H1 (cell line): ENCODE results near the gene CRAT. TPM values are rescaled to one million over a fixed set of nuclear protein-coding genes. Genes with fewer than 3 reads are reported as not detected.

Experiments used
- CTCF ChIA-PET: fragments of 300-600 bp; sonication (Branson Sonifier 250); formaldehyde crosslinking; loops from one replicate; lab custom pipeline; 2021; ENCODE audit not compliant: partially characterized antibody; lab: Charles Lee
- POLR2A ChIA-PET: fragments of 300-600 bp; sonication (Branson Sonifier 250); formaldehyde crosslinking; loops from one replicate; lab custom pipeline; 2021; ENCODE audit warnings: inconsistent platforms; ENCODE audit not compliant: partially characterized antibody; lab: Charles Lee
- DNase-seq, 2 experiments: peaks; one replicate each; pipeline versions ENCODE4 v3.0.0 to v3.0.0-alpha.2; 2010 to 2022; ENCODE audit warnings: low spot score in 2 of 2, low read depth in 1 of 2, mixed read lengths in 1 of 2
- FAIRE-seq: peaks from 2 replicates; lab custom pipeline; 2011; peaks lifted over from hg19 to GRCh38; lab: Jason Lieb, UNC
- H2AFZ ChIP-seq: 2 replicates; pipeline ENCODE4 v1.8.1; 2012; ENCODE audit warnings: low read length, inconsistent platforms
- H2AK5ac ChIP-seq: 2 replicates; pipeline ENCODE4 v1.6.1; 2013; ENCODE audit warnings: low read depth, low read length
- H2BK120ac ChIP-seq: replicated peaks from 2 replicates; pipeline ENCODE3; 2013; ENCODE audit warnings: low read depth, low read length, inconsistent platforms
- H2BK12ac ChIP-seq: 2 replicates; pipeline ENCODE4 v1.6.1; 2013; ENCODE audit warnings: low read depth, low read length
- H2BK15ac ChIP-seq: 2 replicates; pipeline ENCODE4 v1.6.1; 2013; ENCODE audit warnings: low read length
- H2BK20ac ChIP-seq: 2 replicates; pipeline ENCODE4 v1.6.1; 2013; ENCODE audit warnings: low read length
- H2BK5ac ChIP-seq: 2 replicates; pipeline ENCODE4 v1.6.1; 2013; ENCODE audit warnings: low read depth, low read length
- H3K14ac ChIP-seq: 2 replicates; pipeline ENCODE4 v1.6.1; 2013; ENCODE audit warnings: inconsistent platforms; ENCODE audit not compliant: insufficient read length
- H3K18ac ChIP-seq: 2 replicates; pipeline ENCODE4 v1.6.1; 2013; ENCODE audit warnings: low read length; ENCODE audit errors: extremely low read depth
- H3K23ac ChIP-seq: 2 replicates; pipeline ENCODE4 v1.6.1; 2013; ENCODE audit warnings: inconsistent platforms; ENCODE audit not compliant: insufficient read length
- H3K23me2 ChIP-seq: 2 replicates; pipeline ENCODE4 v1.6.1; 2013; ENCODE audit warnings: low read depth, low read length
- H3K27ac ChIP-seq: 2 replicates; pipeline ENCODE4 v1.6.1; 2011; ENCODE audit warnings: low read depth, low read length, inconsistent platforms
- H3K27me3 ChIP-seq, 4 experiments: replicated peaks in 1 of 4; 1 replicate in 1 of 4; 2 replicates in 3 of 4; pipeline versions ENCODE4 v1.6.1 to v1.8.1; 2011 to 2013; ENCODE audit warnings: low read length in 3 of 4, mild to moderate bottlenecking in 3 of 4, inconsistent platforms in 2 of 4, mixed read lengths in 2 of 4, moderate library complexity in 1 of 4; ENCODE audit not compliant: control insufficient read depth in 3 of 4, insufficient read depth in 3 of 4; ENCODE audit errors: extremely low read depth in 1 of 4
- H3K36me3 ChIP-seq, 4 experiments: 2 replicates each; pipeline versions ENCODE4 v1.6.1 to v1.8.1; 2011 to 2013; ENCODE audit warnings: mild to moderate bottlenecking in 4 of 4, low read length in 3 of 4, moderate library complexity in 2 of 4, control low read depth in 1 of 4, inconsistent platforms in 1 of 4; ENCODE audit not compliant: insufficient read depth in 4 of 4, control insufficient read depth in 2 of 4
- H3K4ac ChIP-seq: replicated peaks from 2 replicates; pipeline ENCODE3; 2013; ENCODE audit warnings: low read length, low read depth, mixed read lengths, inconsistent platforms; ENCODE audit not compliant: insufficient read length
- H3K4me1 ChIP-seq, 4 experiments: replicated peaks in 1 of 4; 1 replicate in 1 of 4; 2 replicates in 3 of 4; pipeline versions ENCODE4 v1.6.1 to v1.8.1; 2011 to 2013; ENCODE audit warnings: low read length in 3 of 4, inconsistent platforms in 2 of 4, mixed read lengths in 1 of 4; ENCODE audit not compliant: insufficient read depth in 4 of 4, control insufficient read depth in 3 of 4
- H3K4me2 ChIP-seq, 2 experiments: 2 replicates each; pipeline versions ENCODE4 v1.6.1 to v1.8.1; 2011 to 2013; ENCODE audit warnings: low read depth in 2 of 2, low read length in 2 of 2, control low read depth in 1 of 2, inconsistent platforms in 1 of 2, mild to moderate bottlenecking in 1 of 2; ENCODE audit not compliant: insufficient read depth in 1 of 2
- H3K4me3 ChIP-seq, 4 experiments: fragments of 200-600, 300-600 bp in 1 of 4; sonication (generic), shearing (Covaris generic), sonication (Bioruptor Twin) in 1 of 4; 2 replicates each; pipeline versions ENCODE4 v1.5.1 to v1.8.1; 2011 to 2016; ENCODE audit warnings: low read length in 4 of 4, low read depth in 3 of 4, control low read depth in 2 of 4, inconsistent platforms in 2 of 4, mild to moderate bottlenecking in 2 of 4, mixed read lengths in 1 of 4, moderate library complexity in 1 of 4; ENCODE audit not compliant: insufficient read depth in 2 of 4; ENCODE audit errors: extremely low read depth in 1 of 4
- H3K56ac ChIP-seq: replicated peaks from 2 replicates; pipeline ENCODE3; 2013; ENCODE audit warnings: low read depth, mild to moderate bottlenecking, mixed read lengths, low read length, inconsistent platforms; ENCODE audit not compliant: insufficient read length
- H3K79me1 ChIP-seq: 2 replicates; pipeline ENCODE4 v1.6.1; 2013; ENCODE audit warnings: low read depth, low read length, control low read depth
- H3K79me2 ChIP-seq, 2 experiments: 2 replicates each; pipeline versions ENCODE4 v1.6.1 to v1.8.1; 2012 to 2013; ENCODE audit warnings: low read length in 2 of 2, mild to moderate bottlenecking in 2 of 2, inconsistent platforms in 1 of 2; ENCODE audit not compliant: insufficient read depth in 2 of 2, control insufficient read depth in 1 of 2
- H3K9ac ChIP-seq, 4 experiments: replicated peaks in 1 of 4; 1 replicate in 1 of 4; 2 replicates in 3 of 4; pipeline versions ENCODE4 v1.6.1 to v1.8.1; 2011 to 2013; ENCODE audit warnings: low read depth in 3 of 4, low read length in 3 of 4, control low read depth in 2 of 4, mild to moderate bottlenecking in 2 of 4, moderate library complexity in 2 of 4, inconsistent platforms in 1 of 4; ENCODE audit errors: extremely low read depth in 1 of 4
- H3K9me3 ChIP-seq, 2 experiments: 2 replicates each; pipeline versions ENCODE4 v1.6.1 to v1.8.1; 2012 to 2013; ENCODE audit warnings: mild to moderate bottlenecking in 2 of 2, moderate library complexity in 2 of 2, control low read depth in 1 of 2, inconsistent platforms in 1 of 2, low read depth in 1 of 2, low read length in 1 of 2, mixed read lengths in 1 of 2; ENCODE audit not compliant: insufficient read depth in 2 of 2
- H4K20me1 ChIP-seq, 2 experiments: replicated peaks in 1 of 2; 2 replicates each; pipeline versions ENCODE3 to v1.8.1; 2011 to 2013; ENCODE audit warnings: inconsistent platforms in 2 of 2, low read length in 2 of 2, mild to moderate bottlenecking in 1 of 2; ENCODE audit not compliant: insufficient read depth in 2 of 2, control insufficient read depth in 1 of 2
- H4K5ac ChIP-seq: 2 replicates; pipeline ENCODE4 v1.6.1; 2013; ENCODE audit warnings: low read length, low read depth, mixed read lengths, inconsistent platforms; ENCODE audit not compliant: insufficient read length
- H4K8ac ChIP-seq: 2 replicates; pipeline ENCODE4 v1.8.0; 2013; ENCODE audit warnings: mild to moderate bottlenecking, moderate library complexity, low read length, inconsistent platforms; ENCODE audit not compliant: insufficient read depth; ENCODE audit errors: extremely low read depth
- H4K91ac ChIP-seq: replicated peaks from 2 replicates; pipeline ENCODE3; 2013; ENCODE audit warnings: low read length, mixed read lengths, inconsistent platforms; ENCODE audit not compliant: insufficient read length
- ASH2L ChIP-seq: fragments of 200-600, 300-600 bp; sonication (generic); IDR thresholded peaks from one replicate; pipeline ENCODE4 v1.7.1; 2017; ENCODE audit warnings: low read length
- BCL11A ChIP-seq, 2 experiments: IDR thresholded peaks; one replicate each; pipeline ENCODE4 v1.6.1; 2011; ENCODE audit warnings: low read depth in 2 of 2, low read length in 2 of 2, mild to moderate bottlenecking in 2 of 2
- CHD2 ChIP-seq: IDR thresholded peaks from 2 replicates; pipeline ENCODE4 v1.6.1; 2012; ENCODE audit warnings: low read length, improper control_type of control experiment
- EP300 ChIP-seq, 2 experiments: IDR thresholded peaks; 1 replicate in 1 of 2; 2 replicates in 1 of 2; pipeline ENCODE4 v1.6.1; 2011 to 2012; ENCODE audit warnings: low read depth in 2 of 2, low read length in 2 of 2, mild to moderate bottlenecking in 2 of 2, borderline replicate concordance in 1 of 2, inconsistent platforms in 1 of 2, moderate library complexity in 1 of 2
- GTF2F1 ChIP-seq: IDR thresholded peaks from 2 replicates; pipeline ENCODE4 v1.6.1; 2012; ENCODE audit warnings: low read depth, low read length, improper control_type of control experiment, borderline replicate concordance
- HDAC6 ChIP-seq: IDR thresholded peaks from one replicate; pipeline ENCODE4 v1.7.1; 2012; ENCODE audit warnings: low read depth, mild to moderate bottlenecking, inconsistent platforms, low read length, moderate library complexity
- JUN ChIP-seq: IDR thresholded peaks from 2 replicates; pipeline ENCODE4 v1.6.1; 2011; ENCODE audit warnings: low read depth, mild to moderate bottlenecking, improper control_type of control experiment, low read length
- JUND ChIP-seq: IDR thresholded peaks from 2 replicates; pipeline ENCODE4 v1.6.1; 2011; ENCODE audit warnings: mild to moderate bottlenecking, improper control_type of control experiment, low read length
- POLR2A ChIP-seq, 2 experiments: IDR thresholded peaks; 1 replicate in 1 of 2; 2 replicates in 1 of 2; pipeline ENCODE4 v1.6.1; 2011; ENCODE audit warnings: low read depth in 2 of 2, low read length in 2 of 2, mild to moderate bottlenecking in 2 of 2; ENCODE audit errors: control extremely low read depth in 1 of 2
- SP1 ChIP-seq: IDR thresholded peaks from 2 replicates; pipeline ENCODE4 v1.6.1; 2011; ENCODE audit warnings: low read depth, low read length
- TAF7 ChIP-seq: optimal IDR thresholded peaks from 2 replicates; pipeline ENCODE3; 2011; ENCODE audit warnings: low read depth, mild to moderate bottlenecking, inconsistent platforms, low read length, moderate library complexity, borderline replicate concordance
- TBP ChIP-seq: IDR thresholded peaks from 2 replicates; pipeline ENCODE4 v1.6.1; 2011; ENCODE audit warnings: low read depth, low read length, improper control_type of control experiment
- YY1 ChIP-seq: IDR thresholded peaks from 2 replicates; pipeline ENCODE4 v1.6.1; 2011; ENCODE audit warnings: low read depth, mild to moderate bottlenecking, low read length
- WGBS, 2 experiments: shearing (Covaris generic) in 1 of 2; methylation state at CpG; one replicate each; pipeline versions ENCODE4 v1.1.6 to v1.1.7; 2013 to 2015; ENCODE audit warnings: low lambda C conversion rate in 2 of 2, mixed read lengths in 2 of 2, inconsistent platforms in 1 of 2, low coverage in 1 of 2, missing lambda C conversion rate in 1 of 2; ENCODE audit not compliant: insufficient replicate concordance in 2 of 2, insufficient coverage in 1 of 2, insufficient read length in 1 of 2; ENCODE audit errors: extremely low coverage in 1 of 2, missing lambda C conversion rate in 1 of 2; 5-methylcytosine and 5-hydroxymethylcytosine counted together
- polyA plus RNA-seq, 7 experiments: library from polyadenylated mRNA; depleted of rRNA in 3 of 7; stranded (reverse) in 5 of 7; unstranded in 2 of 7; fragments of >200 nt in 5 of 7; fragments of 200-250 nt in 2 of 7; gene quantifications; 1 replicate in 5 of 7; 2 replicates in 1 of 7; 4 replicates in 1 of 7; pipeline versions ENCODE4 v1.2.1 to v1.2.3, GENCODE V29; 2011 to 2013; ENCODE audit warnings: missing spikeins in 2 of 7, mixed read lengths in 2 of 7
- total RNA-seq: library from RNA; stranded (reverse); fragmentation: NEBNext Ultra II Directional; extraction: Animal tissue kit (Norgen Biotek cat#: 25700); gene quantifications from 2 replicates; pipeline ENCODE4 v1.2.1, GENCODE V29; 2021

Gene CRAT
- total and polyA plus RNA-seq, 2 of the 8 experiments (the other 6 are each of a cell fraction or from before 2014, with no cell fraction given) = 8.2 to 17.3 TPM

DNA sequence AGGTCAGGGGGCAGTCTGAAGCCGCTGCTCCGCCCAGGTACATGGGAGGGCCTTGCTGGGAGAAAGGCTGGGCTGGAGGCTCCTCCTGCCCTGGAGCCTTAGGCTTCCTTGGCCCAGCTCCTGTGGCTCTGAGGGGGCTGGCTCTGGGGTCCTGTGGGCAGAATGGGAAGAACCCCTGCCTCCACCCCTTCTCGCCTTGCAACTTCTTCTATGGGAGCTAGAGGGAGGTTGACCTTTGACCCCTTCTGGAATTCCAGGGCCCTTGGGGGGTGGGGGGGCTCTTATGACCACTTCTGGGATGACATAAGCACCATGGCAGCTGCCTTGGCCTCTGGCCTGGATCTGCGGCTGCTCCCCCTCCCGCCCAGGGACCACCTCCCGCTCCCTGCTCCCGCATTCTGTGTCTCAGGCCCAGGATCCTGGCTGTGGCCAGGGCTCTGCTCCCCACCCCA, 35.3 kb upstream of the CRAT start:
- WGBS, 2 experiments = 54% methylated on average over 7 of the region's 7 CpGs; no CpG with 5 or more reads in 1 of the 2 experiments
- Histone ChIP-seq H3K56ac (no peak overlapping the region), H3K23ac (no peak overlapping the region), H3K23me2 (no peaks in the 10 kb centered on the region), H2AFZ (no peak overlapping the region), H3K4ac (no peak overlapping the region), H4K91ac (no peak overlapping the region), H2AK5ac (no peak overlapping the region; the same call in 1 of the 2 replicates), H2BK20ac (0 out of 2 replicates have a peak overlapping the region, but pooled peaks have one; percentile 43), H4K20me1 (peaks cover 2 to 14% of the 10 kb centered on the region in 2 experiments), H2BK5ac (peak overlapping the region; percentile 95; the same call in 1 of the 2 replicates), H2BK12ac (0 out of 2 replicates have a peak overlapping the region, but pooled peaks have one; percentile 55), H3K4me1 (peaks cover 32 to 46% (median 37%) of the 10 kb centered on the region in 4 experiments), H3K4me2 (peak overlapping the region; percentile 18 to 19; a peak in 3 of 4 replicates), H4K5ac (no peak overlapping the region), H3K4me3 (peak overlapping the region in 1 of 4 experiments; percentile 23; a peak in 1 of 8 replicates), H3K27me3 (no peaks in the 10 kb centered on the region), H2BK15ac (peak overlapping the region; percentile 88; the same call in 1 of the 2 replicates), H3K14ac (no peak overlapping the region), H3K36me3 (peaks cover 0 to 22% (median 6%) of the 10 kb centered on the region in 4 experiments; a peak in 4 of 8 replicates), H3K18ac (peak overlapping the region; percentile 81), H3K27ac (peak overlapping the region; percentile 60; the same call in 1 of the 2 replicates), H3K79me2 (peaks cover 2 to 11% of the 10 kb centered on the region in 2 experiments; a peak in 2 of 4 replicates), H4K8ac (no peak overlapping the region), H3K9ac (peak overlapping the region in 2 of 4 experiments; percentile 20 to 44; a peak in 4 of 7 replicates), H3K9me3 (no peaks in the 10 kb centered on the region), H2BK120ac (no peak overlapping the region), H3K79me1 (peaks cover 16% of the 10 kb centered on the region)
- CTCF ChIA-PET = interaction anchor here (0.5 to 36.8 kb wide), 13 partner anchors 9 to 932 kb away, joined by 3 to 831 read pairs (median 3); partner anchors contain the start of genes C9orf50 and IER5L
- FAIRE-seq (peak; percentile 55), DNase-seq (peak; percentile 69 to 91)
- POLR2A ChIA-PET = interaction anchor here (1.0 to 3.5 kb wide), 12 partner anchors 8 to 32 kb away, joined by 3 to 14 read pairs (median 4); partner anchors contain the start of gene IER5L
- TF ChIP-seq BCL11A (IDR thresholded peaks at IDR 0.05; ENCODE audit: low read depth in 2 of 2, low read length in 2 of 2) = no peak
- TF ChIP-seq POLR2A (IDR thresholded peaks at IDR 0.05; ENCODE audit: control extremely low read depth in 1 of 2, low read depth in 2 of 2, low read length in 2 of 2) = peak in 1 of 2 experiments; percentile 50; a peak in 1 of 3 replicates
- TF ChIP-seq GTF2F1 = no peak
- TF ChIP-seq ASH2L = peak; percentile 51
- TF ChIP-seq JUN = peak; percentile 80; the same call in 1 of the 2 replicates
- TF ChIP-seq TAF7 = no peak
- peak; percentile 71 for TF ChIP-seq SP1
- peak; percentile 9; the same call in 1 of the 2 replicates for TF ChIP-seq TBP
- TF ChIP-seq HDAC6 = no peak
- peak; percentile 63; the same call in 1 of the 2 replicates for TF ChIP-seq YY1
- peak; percentile 55; the same call in 1 of the 2 replicates for TF ChIP-seq CHD2
- peak; percentile 86 for TF ChIP-seq JUND
- TF ChIP-seq EP300 (IDR thresholded peaks at IDR 0.05; ENCODE audit: borderline replicate concordance in 1 of 2, low read depth in 2 of 2, low read length in 2 of 2) = peak in 1 of 2 experiments; percentile 81; a peak in 1 of 3 replicates
